Measurements from ENCODE around the gene VGLL4. TPM values are rescaled to one million over a fixed set of nuclear protein-coding genes. Genes with fewer than 3 reads are reported as not detected.

Gene VGLL4
- total RNA-seq, 2 donors from 2014 or later, result 57.7 to 63.7 TPM

- DNase-seq, result no peak
- Histone ChIP-seq H3K9ac (ENCODE audit: low read depth in 2 of 2, low read length in 2 of 2) (no peak overlapping the region), H3K9me3 (no peaks in the 10 kb centered on the region), H3K27me3 (no peaks in the 10 kb centered on the region), H3K4me1 (no peaks in the 10 kb centered on the region), H3K36me3 (no peaks in the 10 kb centered on the region), H3K27ac (peak overlapping the region; percentile 4), H3K4me3 (no peak overlapping the region)
- intact Hi-C loops (cut with DNase I), result no loop called here
- TF ChIP-seq CTCF (IDR thresholded peaks at IDR 0.05), result no peak
Observed at GRCh38 chr3:11544412-11545181, 99.1 kb downstream of the VGLL4 start.

- Histone ChIP-seq H3K9ac (ENCODE audit: low read depth in 2 of 2, low read length in 2 of 2) (no peak overlapping the region), H3K36me3 (no peaks in the 10 kb centered on the region), H3K27ac (no peak overlapping the region), H3K27me3 (no peaks in the 10 kb centered on the region), H3K4me3 (no peak overlapping the region), H3K4me1 (no peaks in the 10 kb centered on the region), H3K9me3 (no peaks in the 10 kb centered on the region)
- intact Hi-C loops (cut with DNase I), result no loop called here
- TF ChIP-seq CTCF (IDR thresholded peaks at IDR 0.05), result no peak
- no peak for DNase-seq
Observed at GRCh38 chr3:11543948-11544387, 99.7 kb downstream of the VGLL4 start.

GRCh38 chr3:11543141-11543947, 100.4 kb downstream of the VGLL4 start:
- intact Hi-C loops (cut with DNase I), result no loop called here
- H3K36me3 ChIP-seq, result no peaks in the 10 kb centered on the region
- TF ChIP-seq CTCF (IDR thresholded peaks at IDR 0.05), result no peak
- no peaks in the 10 kb centered on the region for H3K9me3 ChIP-seq
- H3K4me1 ChIP-seq, result no peaks in the 10 kb centered on the region
- H3K27ac ChIP-seq, result no peak overlapping the region
- H3K9ac ChIP-seq (ENCODE audit: low read depth in 2 of 2, low read length in 2 of 2), result no peak overlapping the region
- no peak for DNase-seq
- H3K27me3 ChIP-seq, result no peaks in the 10 kb centered on the region
- H3K4me3 ChIP-seq, result no peak overlapping the region

- TF ChIP-seq CTCF (IDR thresholded peaks at IDR 0.05), result no peak
- no peak for DNase-seq
- H3K4me1 ChIP-seq, result no peaks in the 10 kb centered on the region
- H3K27ac ChIP-seq, result no peak overlapping the region
- no peaks in the 10 kb centered on the region for H3K27me3 ChIP-seq
- intact Hi-C loops (cut with DNase I), result no loop called here
- no peaks in the 10 kb centered on the region for H3K36me3 ChIP-seq
- no peak overlapping the region for H3K9ac ChIP-seq (ENCODE audit: low read depth in 2 of 2, low read length in 2 of 2)
- H3K4me3 ChIP-seq, result no peak overlapping the region
- H3K9me3 ChIP-seq, result no peaks in the 10 kb centered on the region
Observed at GRCh38 chr3:11542551-11542950, 101.2 kb downstream of the VGLL4 start.

GRCh38 chr3:11541321-11542303, 102.1 kb downstream of the VGLL4 start:
- Histone ChIP-seq H3K27ac (no peak overlapping the region), H3K9ac (ENCODE audit: low read depth in 2 of 2, low read length in 2 of 2) (no peak overlapping the region), H3K27me3 (no peaks in the 10 kb centered on the region), H3K4me1 (no peaks in the 10 kb centered on the region), H3K9me3 (no peaks in the 10 kb centered on the region), H3K36me3 (no peaks in the 10 kb centered on the region), H3K4me3 (no peak overlapping the region)
- intact Hi-C loops (cut with DNase I), result no loop called here
- no peak for DNase-seq
- TF ChIP-seq CTCF (IDR thresholded peaks at IDR 0.05), result no peak
